T47D (cell line): ENCODE data around the gene HPS1.
A peak's percentile ranks its signal among the peaks of the same experiment; 100 is the strongest.

Source experiments
- DNase-seq, 2 experiments: peaks; one replicate each; pipeline versions ENCODE4 v3.0.0 to v3.0.0-alpha.2; 2011 to 2012; ENCODE audit warnings: low read depth in 1 of 2, low spot score in 1 of 2
- JUND ChIP-seq: IDR thresholded peaks from 2 replicates; pipeline ENCODE4 v1.6.1; 2012; ENCODE audit warnings: low read depth
- in situ Hi-C: cut with HindIII; loops from 2 replicates; pipeline ENCODE4 v1.10.0; 2016; ENCODE audit warnings: low sequenced_read_pairs, low pct_unique_long_range_greater_than_20kb

HPS1 gene

DNA sequence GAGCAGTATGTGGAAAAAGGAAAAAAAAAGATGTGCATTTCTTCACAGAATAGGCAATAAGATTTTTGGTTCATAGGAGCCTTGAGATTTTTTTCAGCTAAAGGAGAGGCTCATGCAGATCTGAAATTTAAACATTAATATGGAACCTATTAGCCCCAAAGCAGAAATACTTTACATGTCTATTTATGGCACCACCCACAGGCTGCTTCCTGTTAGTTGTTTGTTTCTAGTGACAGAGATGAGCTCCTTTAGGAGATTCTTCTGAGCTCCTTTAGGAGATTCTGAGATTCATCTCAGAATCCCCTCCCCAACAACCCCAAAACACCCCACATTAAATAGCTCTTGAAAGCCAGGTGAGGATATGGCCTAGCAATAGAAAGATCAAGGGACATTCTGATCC, 27.9 kb upstream of the HPS1 start:
- in situ Hi-C loops = no loop called here
- TF ChIP-seq JUND = no peak
- no peak for DNase-seq

DNA sequence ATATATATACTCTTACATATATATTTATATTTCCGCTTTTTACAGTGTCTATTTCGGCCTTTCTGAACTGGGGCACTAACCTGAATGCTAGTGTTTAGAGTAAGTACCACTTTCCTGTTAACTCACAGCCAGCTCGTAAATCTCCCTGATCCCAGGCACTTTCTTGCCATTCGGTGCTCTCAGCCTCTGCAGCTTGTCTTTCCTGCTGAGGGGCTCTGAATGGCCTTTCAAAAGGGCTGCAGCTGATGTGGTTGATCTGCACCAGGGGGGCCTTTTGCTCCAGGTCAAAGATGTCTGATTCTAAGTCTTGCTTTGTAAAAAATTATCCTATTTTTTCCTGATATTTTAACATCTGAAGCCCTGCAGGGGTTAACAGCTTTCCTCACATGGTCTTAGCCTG, 25.5 kb upstream of the HPS1 start:
- no peak for DNase-seq
- in situ Hi-C loops = no loop called here
- TF ChIP-seq JUND = no peak

DNA sequence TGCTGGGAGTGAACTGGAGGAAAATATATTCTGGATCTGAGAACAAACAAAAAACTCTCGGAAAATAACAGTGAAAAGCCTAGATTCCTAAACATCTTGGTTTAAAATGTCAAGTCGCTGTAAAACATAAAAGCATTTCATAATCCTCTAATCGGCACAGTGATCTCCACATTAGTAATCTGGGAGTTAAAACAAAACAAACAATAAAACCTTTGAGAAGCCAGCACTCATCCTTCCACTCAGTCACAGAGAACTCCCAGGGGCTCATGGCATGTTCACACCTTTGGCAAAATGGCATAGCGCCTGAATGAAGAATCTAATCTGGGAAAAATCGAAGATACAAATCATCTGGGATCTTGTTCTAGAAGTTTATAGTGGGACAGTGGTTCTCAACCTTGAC, 24.1 kb upstream of the HPS1 start:
- DNase-seq = peak in 1 of 2 experiments; percentile 83
- peak; percentile 64 for TF ChIP-seq JUND
- in situ Hi-C loops = no loop called here

- in situ Hi-C loops = no loop called here
- no peak for DNase-seq
- TF ChIP-seq JUND = no peak
These were observed 22.5 kb upstream of the HPS1 start for GRCh38 chr10:98469001-98469931.

GRCh38 chr10:98467506-98468318, 21.0 kb upstream of the HPS1 start:
- DNase-seq = peak; percentile 93 to 95
- in situ Hi-C loops = no loop called here
- no peak for TF ChIP-seq JUND

- in situ Hi-C loops = no loop called here
- TF ChIP-seq JUND = no peak
- no peak for DNase-seq
These were observed 20.2 kb upstream of the HPS1 start for GRCh38 chr10:98466861-98467505.

DNA sequence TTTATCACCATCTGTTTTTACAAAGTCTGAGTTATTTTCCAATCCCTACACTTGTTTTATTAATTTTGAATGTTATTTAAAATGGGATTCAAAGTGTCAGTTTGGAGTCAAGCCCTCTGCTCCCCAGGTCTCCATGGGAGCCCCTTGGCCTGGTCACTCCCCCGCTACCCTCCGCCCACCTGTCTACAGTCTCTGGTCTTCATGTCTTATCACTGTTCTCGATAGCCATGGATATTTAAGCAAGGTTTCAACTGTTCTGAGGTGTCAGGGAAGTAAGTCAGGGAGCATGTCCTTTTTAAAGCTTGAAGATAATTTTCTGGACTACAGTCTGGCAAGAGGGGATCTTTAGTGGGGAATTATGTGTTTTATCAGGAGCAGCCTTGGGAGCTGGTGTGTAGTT, 19.1 kb upstream of the HPS1 start:
- DNase-seq = no peak
- TF ChIP-seq JUND = no peak
- in situ Hi-C loops = no loop called here

GRCh38 chr10:98463976-98464754, 17.4 kb upstream of the HPS1 start:
- DNase-seq = no peak
- no peak for TF ChIP-seq JUND
- in situ Hi-C loops = no loop called here

DNA sequence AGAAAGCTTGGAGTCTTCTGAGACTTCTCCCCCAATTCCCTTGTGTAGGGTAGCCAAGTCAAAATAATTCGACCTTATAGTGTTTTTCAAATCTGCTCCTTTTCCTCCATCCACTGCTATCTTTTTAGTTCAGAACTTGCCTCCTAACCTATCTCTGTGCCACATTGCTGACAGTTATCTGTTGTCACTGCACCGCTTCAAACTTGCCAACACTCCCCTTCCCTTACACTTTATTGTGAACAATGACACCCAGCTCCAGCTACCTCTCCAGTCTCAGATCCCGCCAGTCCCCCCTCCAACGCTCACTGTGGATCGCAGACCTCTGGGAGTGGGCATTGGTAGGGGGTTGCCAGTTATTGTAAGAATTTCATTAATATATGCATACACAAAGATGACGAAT, 16.3 kb upstream of the HPS1 start:
- DNase-seq = no peak
- in situ Hi-C loops = no loop called here
- no peak for TF ChIP-seq JUND

DNA sequence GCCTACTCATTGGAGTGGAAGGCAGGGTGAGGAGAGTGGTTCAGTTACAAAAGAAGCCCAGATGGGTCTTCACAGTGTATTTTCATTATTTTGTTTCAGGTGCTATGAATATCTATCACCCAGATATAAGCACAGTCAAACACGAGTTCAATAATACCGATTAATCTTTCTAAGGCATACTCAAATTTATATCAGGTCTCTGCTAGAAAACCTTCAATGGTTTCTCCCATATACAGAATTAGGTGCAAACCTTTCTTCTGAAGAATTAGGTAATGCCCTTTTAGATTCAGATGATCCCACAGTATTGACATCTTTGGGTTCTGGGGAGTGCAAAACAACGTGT, 14.7 kb upstream of the HPS1 start:
- in situ Hi-C loops = no loop called here
- DNase-seq = no peak
- no peak for TF ChIP-seq JUND

DNA sequence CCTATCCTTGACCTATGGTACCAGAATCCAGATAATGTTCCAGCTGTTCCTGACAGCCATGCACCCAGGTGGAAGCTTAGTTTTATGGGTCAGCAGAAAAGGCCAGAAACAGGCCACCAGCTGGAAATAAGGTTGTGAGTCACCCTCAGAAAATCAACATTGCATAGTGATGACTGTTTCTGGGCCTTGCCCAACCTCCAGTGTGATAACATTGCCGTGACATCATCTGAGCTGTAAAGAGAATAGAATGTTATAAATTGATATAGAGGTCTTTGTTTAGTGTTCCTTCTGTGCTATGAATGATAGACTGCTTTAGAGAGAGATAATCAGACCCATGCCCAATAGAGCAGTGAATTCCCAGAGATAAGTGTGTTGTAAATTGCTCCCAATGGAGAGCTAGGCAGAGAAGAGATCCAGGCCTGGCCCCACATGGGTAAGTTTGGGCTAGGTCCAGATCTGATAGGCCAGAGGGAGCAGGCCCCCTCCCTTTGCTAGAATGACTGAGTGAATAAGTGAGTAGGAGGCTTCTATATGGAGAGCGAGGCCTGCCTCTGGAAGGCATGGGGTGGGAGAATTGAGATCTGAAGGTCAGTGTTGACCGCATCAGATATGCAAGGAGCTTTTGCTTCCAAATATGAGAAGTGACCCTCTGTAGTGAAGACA, 14.2 kb upstream of the HPS1 start:
- in situ Hi-C loops = no loop called here
- DNase-seq = no peak
- no peak for TF ChIP-seq JUND
